GM12891 (cell line): ENCODE measurements around the gene MBNL3.

Source experiments
- POLR2A ChIP-seq: IDR thresholded peaks from 2 replicates; pipeline ENCODE4 v1.6.1; 2011; ENCODE audit warnings: low read depth, low read length, control low read depth
- POLR2AphosphoS5 ChIP-seq: IDR thresholded peaks from 2 replicates; pipeline ENCODE4 v1.6.1; 2011; ENCODE audit warnings: low read depth, low read length, control low read depth
- TAF1 ChIP-seq: IDR thresholded peaks from 2 replicates; pipeline ENCODE4 v1.6.1; 2011; ENCODE audit warnings: low read depth, low read length, control low read depth

DNA sequence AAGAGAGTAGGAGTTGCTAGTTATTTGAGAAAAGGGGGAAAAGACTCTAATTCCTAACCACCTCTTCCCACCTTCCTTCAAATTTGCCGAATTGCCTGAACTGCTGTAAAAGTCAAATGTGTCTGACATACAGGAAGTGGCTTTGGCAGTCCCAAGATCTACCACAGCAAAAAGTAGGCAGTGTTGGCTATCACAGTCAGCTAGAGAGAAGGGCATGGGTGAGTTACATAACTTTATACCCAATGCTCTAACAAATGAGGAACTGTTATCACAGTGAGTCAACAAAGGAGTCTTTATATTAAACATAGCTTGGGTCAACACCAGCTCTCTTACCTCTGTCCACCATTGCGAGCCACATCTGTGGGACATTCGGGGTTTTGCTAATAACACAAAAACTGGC, 2.4 kb upstream of the MBNL3 start:
- no peak for TF ChIP-seq POLR2A
- no peak for TF ChIP-seq POLR2AphosphoS5
- no peak for TF ChIP-seq TAF1
